Activated CD8-positive, alpha-beta memory T cell treated with anti-CD3 and anti-CD28 coated beads, Interleukin-2, amount 10 ng/mL, durations not matched to agents 7 days and 5 days (primary cell): Measurements from ENCODE around the gene NBEAL1. TPM values are rescaled to one million over a fixed set of nuclear protein-coding genes. Genes with fewer than 3 reads are reported as not detected.

Experiments used
- total RNA-seq, 2 experiments: library from RNA; stranded (reverse); gene quantifications; one replicate each; pipeline ENCODE4 v1.2.3, GENCODE V29; 2021

Gene NBEAL1
- total RNA-seq, 2 experiments from 2014 or later: 9.9 to 16.6 TPM

Other genes with a start within 250 kb of the NBEAL1 start
- gene ICA1L, start 143.1 kb upstream of the NBEAL1 start, total RNA-seq: 1 to 10 TPM; 3.8 to 5.1 TPM
- 10 to 100 TPM; 51.8 to 81.7 TPM for gene WDR12, start 103.2 kb upstream of the NBEAL1 start, total RNA-seq
- gene CARF, start 102.6 kb upstream of the NBEAL1 start, total RNA-seq: 10 to 100 TPM in 1 of 2 experiments, 1 to 10 TPM in 1; 8.2 to 11.5 TPM
- 10 to 100 TPM; 14.3 to 16.9 TPM for gene CYP20A1, start 224.1 kb downstream of the NBEAL1 start, total RNA-seq